DMS153 treated with DMSO at 0.1 percent for 48 hours (cell line): Measurements from ENCODE around the gene ZC3H11A.
"Not testable (repeated sequence)": the region's sequence is repeated elsewhere in the genome, so short reads cannot be mapped to it uniquely, and the experiment has no call there.

Experiments used
- DNase-seq: peaks from one replicate; lab custom pipeline; 2025; ENCODE audit not compliant: unreplicated experiment; lab: John Stamatoyannopoulos, UW

The ZC3H11A gene

GRCh38 chr1:203778789-203779188, 16.6 kb upstream of the ZC3H11A start:
- no peak for DNase-seq

GRCh38 chr1:203781962-203782361, 13.5 kb upstream of the ZC3H11A start:
- DNase-seq: no peak

GRCh38 chr1:203789966-203790365, 5.5 kb upstream of the ZC3H11A start:
- no peak for DNase-seq

GRCh38 chr1:203791498-203791897, 3.9 kb upstream of the ZC3H11A start:
- no peak for DNase-seq

- DNase-seq: no peak
These were observed 2.9 kb upstream of the ZC3H11A start for GRCh38 chr1:203792486-203792885.

GRCh38 chr1:203793561-203793960, 1.9 kb upstream of the ZC3H11A start:
- DNase-seq: not testable (repeated sequence)

- DNase-seq: no peak
These were observed 521 bp upstream of the ZC3H11A start for GRCh38 chr1:203794764-203795440.

GRCh38 chr1:203796236-203796605, 798 bp downstream of the ZC3H11A start:
- no peak for DNase-seq

- DNase-seq: no peak
These were observed 1.8 kb downstream of the ZC3H11A start for GRCh38 chr1:203797216-203797615.

- no peak for DNase-seq
These were observed 2.7 kb downstream of the ZC3H11A start for GRCh38 chr1:203797948-203798655.

- DNase-seq: no peak
These were observed 3.7 kb downstream of the ZC3H11A start for GRCh38 chr1:203799157-203799556.

- no peak for DNase-seq
These were observed 4.5 kb downstream of the ZC3H11A start for GRCh38 chr1:203799971-203800370.

GRCh38 chr1:203805689-203806088, 10.3 kb downstream of the ZC3H11A start:
- no peak for DNase-seq

- DNase-seq: no peak
These were observed 11.8 kb downstream of the ZC3H11A start for GRCh38 chr1:203807196-203807595.

GRCh38 chr1:203813581-203814341, 18.3 kb downstream of the ZC3H11A start:
- DNase-seq: no peak

- no peak for DNase-seq
These were observed 23.0 kb downstream of the ZC3H11A start for GRCh38 chr1:203818399-203818798.

- no peak for DNase-seq
These were observed 27.9 kb downstream of the ZC3H11A start for GRCh38 chr1:203823306-203823705.

GRCh38 chr1:203826175-203826574, 30.8 kb downstream of the ZC3H11A start:
- DNase-seq: no peak

GRCh38 chr1:203828002-203828401, 32.6 kb downstream of the ZC3H11A start:
- DNase-seq: no peak

- DNase-seq: no peak
These were observed 33.1 kb downstream of the ZC3H11A start for GRCh38 chr1:203828503-203828902.

GRCh38 chr1:203829247-203829646, 33.8 kb downstream of the ZC3H11A start:
- not testable (repeated sequence) for DNase-seq

GRCh38 chr1:203835476-203835875, 40.1 kb downstream of the ZC3H11A start:
- no peak for DNase-seq
